NCI-H526 treated with DMSO at 0.1 percent for 48 hours (cell line): ENCODE measurements around the gene TRIM47.

Experiments
- DNase-seq: peaks from one replicate; lab custom pipeline; 2025; lab: John Stamatoyannopoulos, UW

Gene TRIM47

DNA sequence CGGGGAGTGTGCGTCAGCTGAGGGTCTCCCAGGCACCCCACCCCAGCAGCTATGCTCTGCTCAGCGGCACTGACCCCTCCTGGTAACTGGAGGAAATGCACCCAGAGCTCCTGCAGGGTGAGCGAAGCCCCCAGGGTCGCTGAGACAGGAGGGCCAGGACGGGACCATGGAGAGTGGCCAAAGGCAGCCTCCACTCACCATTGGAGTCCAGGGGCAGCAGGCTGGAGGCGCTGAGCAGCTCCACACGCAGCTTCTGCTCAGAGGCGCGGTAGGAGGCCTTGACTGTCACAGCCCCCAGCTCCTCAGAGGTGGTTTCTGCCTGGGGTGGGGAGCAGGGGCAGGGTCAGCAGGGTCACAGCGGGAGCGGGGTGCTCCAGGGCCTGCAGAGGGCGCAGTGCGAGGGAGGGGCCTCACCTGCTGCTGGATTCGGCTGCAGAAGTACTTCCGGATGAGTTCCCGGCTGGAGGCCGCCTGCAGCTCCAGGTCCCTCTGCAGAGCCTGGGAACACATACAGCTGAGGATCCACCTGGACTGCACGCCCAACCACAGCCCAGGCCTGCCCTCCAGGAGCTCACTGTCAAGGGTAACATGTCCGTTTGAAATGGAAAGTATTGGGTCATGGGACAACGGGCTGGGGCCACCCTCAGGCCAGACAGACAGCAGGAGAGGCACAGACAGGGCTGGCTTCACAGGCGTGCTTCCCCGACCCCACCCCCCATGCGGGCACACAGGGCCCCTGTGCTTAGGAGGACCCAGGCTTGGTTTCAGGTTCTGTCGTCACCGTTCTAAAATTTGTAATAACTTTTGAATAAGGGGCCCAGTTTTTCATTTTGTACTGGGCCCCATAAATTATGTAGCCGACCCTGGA, 48.0 kb downstream of the TRIM47 start:
- DNase-seq = no peak

DNA sequence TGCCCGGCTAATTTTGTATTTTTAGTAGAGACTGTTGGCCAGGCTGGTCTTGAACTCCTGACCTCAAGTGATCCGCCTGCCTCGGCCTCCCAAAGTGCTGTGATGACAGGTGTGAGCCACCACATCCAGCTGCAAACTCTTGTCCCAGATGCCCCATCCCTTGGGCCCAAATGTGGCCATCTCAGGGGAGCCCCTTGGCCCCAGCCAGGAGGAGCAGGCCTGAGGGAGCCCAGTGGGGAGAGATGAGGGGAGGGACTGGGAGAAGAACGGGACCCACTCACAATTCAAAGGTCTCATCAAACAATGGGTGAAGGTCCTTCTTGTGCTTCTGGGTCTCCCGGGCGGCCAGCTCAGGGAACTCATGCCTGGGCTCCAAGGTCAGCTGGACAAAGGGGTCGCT, 48.6 kb downstream of the TRIM47 start:
- no peak for DNase-seq

DNA sequence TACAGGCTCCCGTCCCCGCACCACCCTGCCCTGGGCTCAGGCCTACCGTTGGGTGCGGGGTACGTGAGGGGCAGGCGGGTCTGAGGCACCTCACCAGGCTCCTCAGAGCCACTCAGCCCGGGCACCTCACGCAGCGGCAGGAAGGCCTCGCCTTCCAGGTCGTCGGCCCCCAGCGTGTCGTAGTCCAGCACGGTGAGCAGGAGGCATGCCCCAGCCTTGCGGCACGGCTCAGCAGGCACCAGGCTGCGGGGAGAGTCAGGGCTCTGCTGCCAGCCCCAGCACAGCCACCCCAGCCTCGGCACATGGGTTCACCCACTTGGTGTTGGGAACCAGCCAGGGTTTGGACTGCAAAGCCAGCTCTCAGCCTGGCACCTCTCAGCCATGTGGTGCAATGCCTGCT, 49.6 kb downstream of the TRIM47 start:
- DNase-seq = no peak

DNA sequence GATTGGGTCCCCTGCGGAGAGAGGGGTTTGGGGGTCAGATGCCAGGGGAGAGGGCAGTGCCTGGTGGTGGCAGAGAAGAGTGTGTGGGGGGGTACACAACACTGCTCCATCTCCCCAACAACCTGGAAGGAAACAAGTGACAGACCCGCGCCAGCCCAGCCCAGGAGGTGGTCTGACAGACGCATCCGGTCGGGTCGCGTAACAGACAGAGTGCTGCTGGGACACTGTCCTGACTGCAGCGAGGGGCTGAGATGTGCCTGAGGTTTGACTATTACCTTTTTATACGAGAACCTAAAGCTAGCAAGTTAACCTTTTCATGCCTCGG, 50.3 kb downstream of the TRIM47 start:
- no peak for DNase-seq

DNA sequence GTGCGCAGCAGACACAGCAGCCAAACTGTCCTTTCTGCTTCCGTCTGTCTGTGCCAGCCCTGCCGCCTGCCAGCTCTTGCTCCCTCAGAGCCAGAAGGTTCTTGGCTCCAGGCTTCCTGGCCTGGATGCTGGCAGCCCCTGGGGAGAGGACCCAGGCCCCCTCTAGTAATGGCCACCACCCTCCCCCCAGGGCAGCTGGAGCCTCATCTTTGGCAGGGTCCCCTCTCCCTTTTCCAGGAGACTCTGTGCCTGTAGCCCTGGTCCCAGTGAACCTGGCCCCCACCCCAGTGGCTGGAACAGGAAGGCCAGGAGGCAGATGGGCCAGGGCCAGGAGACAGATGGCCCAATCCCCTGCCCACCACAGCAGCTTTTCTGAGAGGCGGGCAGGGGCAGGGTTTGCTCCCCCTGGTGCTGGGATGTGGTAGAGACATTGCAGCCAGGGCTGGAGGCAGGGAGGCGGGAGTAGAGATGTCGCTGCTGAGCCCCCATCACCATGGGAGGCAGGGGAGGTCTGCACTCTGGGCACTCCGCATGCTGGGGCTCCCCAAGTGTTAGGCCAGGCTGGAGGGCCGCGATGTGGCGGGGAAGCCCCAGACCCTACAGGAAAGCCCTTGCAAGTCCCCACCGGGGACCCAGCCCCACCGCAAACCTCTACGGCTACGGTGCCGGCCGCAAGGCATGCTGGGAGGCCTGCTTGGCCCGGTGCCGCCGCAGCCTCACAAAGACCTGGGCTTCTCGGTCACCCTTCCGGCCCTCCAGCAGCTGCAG, 50.9 kb downstream of the TRIM47 start:
- DNase-seq = peak; percentile 63

DNA sequence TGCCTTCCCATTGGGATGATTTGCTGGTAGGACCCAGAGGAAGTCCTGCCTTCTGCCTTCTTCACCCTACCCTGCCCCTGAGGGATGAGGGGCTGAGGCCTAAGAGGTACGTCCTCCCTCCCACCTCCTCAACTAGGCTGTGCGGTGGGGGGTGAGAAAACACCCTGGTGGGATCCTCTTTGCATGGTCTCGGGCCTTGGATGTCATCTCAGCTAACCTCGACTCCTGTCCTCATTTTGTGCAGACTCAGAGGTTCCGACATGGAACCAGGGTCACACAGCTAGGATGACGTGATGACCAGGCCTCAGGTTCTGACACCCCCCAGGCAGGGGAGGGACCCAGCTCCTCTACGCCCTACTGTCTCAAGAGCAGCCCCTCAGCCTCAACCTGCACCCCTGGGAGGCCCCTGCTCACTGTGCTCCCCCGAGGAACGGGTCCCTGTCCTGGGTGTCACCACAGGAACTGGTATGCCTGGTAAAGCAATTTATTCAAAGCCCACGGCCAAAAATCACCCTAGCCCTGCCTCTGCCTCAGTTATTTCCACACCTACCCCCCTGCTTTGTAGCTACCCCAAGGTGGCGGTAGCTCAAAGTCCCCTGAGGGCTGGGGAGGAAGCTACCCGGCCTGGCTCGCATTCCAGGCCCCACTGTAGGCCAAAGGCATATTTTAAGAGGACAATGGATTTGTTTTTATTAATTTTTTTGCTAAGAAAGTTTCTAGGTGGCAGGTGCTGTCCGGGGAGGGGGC, 51.6 kb downstream of the TRIM47 start:
- DNase-seq = no peak

DNA sequence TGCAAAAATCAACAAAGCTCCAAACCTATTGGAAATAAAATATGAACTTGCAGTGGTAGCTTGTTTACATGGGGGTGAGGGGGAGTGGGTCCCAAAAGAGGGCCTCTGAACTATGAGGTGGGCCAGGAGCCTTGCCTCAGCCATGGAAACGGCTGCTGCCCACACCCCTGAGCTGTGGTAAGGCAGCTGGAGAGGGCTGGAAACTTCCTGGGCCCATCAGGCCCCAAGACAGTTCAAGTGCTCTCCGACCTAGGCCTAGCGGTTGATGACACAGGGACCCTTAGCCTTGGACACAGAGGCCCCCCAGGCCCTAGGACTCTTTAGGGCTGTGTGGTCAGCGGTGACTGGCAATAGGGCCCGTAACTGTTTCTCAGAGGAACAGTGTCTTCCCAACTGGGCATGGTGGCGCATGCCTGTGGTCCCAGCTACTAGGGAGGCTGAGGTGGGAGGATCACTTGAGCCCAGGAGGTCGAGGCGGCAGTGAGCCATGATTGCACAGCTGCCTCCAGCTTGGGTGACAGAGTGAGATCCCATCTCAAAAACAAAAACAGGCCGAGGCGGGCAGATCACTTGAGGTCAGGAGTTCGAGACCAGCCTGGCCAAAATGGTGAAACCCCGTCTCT, 52.5 kb downstream of the TRIM47 start:
- DNase-seq = no peak

DNA sequence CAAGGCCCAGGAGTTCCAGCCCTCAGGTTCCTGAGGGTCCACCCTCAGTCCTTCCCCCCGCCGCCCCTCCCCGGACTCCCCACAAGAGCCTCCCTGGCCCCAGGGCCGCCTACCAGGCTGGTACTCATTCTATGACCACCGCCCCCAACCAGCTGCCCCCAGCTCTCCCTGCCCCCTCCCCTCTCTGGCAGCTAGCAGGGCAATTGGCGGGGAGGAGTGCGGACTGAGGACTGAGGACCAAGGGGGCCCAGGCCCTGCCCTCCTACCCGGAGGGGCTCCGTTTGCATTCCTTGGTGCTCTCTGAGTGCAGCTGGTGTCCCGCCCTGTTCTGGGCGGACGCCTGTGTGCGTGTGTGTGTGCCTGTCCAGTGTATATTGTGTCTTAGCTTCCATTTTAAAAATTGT, 53.2 kb downstream of the TRIM47 start:
- DNase-seq = no peak

DNA sequence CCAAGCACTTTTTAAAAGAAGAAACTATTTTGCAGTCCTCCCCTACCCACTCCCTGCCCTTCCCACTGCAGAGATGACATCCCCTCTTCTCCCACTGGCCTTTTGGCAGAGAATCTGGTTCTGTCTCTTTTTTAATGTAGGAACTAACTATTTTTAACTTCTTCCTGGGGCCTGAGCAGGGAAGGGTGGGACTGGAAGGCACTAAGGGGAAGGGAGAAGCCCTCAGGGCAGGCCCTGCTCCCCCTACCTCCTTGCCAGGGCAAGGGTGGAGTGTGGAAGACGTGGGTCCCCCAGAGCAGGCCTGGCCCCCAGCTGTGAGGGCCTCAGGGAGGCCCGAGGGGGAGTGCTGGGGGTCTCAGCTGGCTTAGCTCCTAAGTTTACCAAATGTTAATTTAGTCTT, 53.7 kb downstream of the TRIM47 start:
- no peak for DNase-seq
